ENCODE data around the gene HRG. TPM values are rescaled to one million over a fixed set of nuclear protein-coding genes. Genes with fewer than 3 reads are reported as not detected.
"Not testable (repeated sequence)": the region's sequence is repeated elsewhere in the genome, so short reads cannot be mapped to it uniquely, and the experiment has no call there.

The HRG gene
- total RNA-seq, 2 experiments from 2014 or later, result not detected

GRCh38 chr3:186625600-186626042, 40.2 kb upstream of the HRG start:
- Mint-ChIP-seq H3K27ac (no peak overlapping the region), H3K9me3 (ENCODE audit: insufficient read depth) (no peaks in the 10 kb centered on the region), H3K36me3 (ENCODE audit: low read depth) (no peaks in the 10 kb centered on the region), H3K27me3 (ENCODE audit: low read depth) (peaks cover 23% of the 10 kb centered on the region), H3K4me1 (ENCODE audit: low read depth) (no peaks in the 10 kb centered on the region), H3K4me3 (no peak overlapping the region)
- DNase-seq (no peak), ATAC-seq (no peak)
- POLR2A ChIA-PET, result no interaction called here
- CTCF ChIA-PET, result interaction anchor here (1.2 to 5.6 kb wide), 2 partner anchors 10 to 195 kb away, joined by 3 to 65 read pairs; no protein-coding TSS in a partner anchor

DNA sequence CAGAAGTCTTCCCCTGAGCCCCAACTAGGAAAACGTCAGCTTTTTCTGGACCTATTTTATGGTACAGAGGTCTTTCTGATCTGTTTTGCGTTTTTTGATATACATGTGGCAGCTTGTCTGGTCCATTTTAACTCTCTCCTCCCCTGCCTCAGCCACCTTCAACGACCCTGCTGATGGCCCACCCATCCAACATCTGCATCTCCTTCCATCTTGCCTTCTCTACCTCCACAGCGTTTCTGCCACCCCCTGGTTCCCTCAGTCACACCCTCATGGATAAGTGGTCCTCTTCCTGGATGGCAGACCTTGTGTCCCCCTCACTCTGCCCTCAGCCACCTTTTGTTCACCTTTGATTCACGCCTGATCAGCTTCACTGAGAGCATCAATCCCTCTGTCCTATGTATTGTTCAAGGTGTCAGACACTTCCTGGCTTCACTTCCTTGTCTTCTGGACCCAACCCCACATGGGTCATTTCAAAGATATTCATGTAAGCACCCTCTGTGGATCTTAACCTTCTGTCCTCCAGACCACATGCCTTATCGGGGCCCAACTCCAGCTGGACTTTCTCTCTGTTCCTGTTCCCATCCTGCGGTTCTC, 39.5 kb upstream of the HRG start:
- no peak overlapping the region for H3K4me3 Mint-ChIP-seq
- no peak for ATAC-seq
- H3K36me3 Mint-ChIP-seq (ENCODE audit: low read depth), result no peaks in the 10 kb centered on the region
- DNase-seq, result no peak
- peaks cover 21% of the 10 kb centered on the region for H3K27me3 Mint-ChIP-seq (ENCODE audit: low read depth)
- ChIA-PET CTCF (interaction anchor here (5.6 kb wide), 1 partner anchor 11 kb away, joined by 65 read pairs; no protein-coding TSS in a partner anchor), POLR2A (no interaction called here)
- H3K27ac Mint-ChIP-seq, result no peak overlapping the region
- no peaks in the 10 kb centered on the region for H3K4me1 Mint-ChIP-seq (ENCODE audit: low read depth)
- no peaks in the 10 kb centered on the region for H3K9me3 Mint-ChIP-seq (ENCODE audit: insufficient read depth)

GRCh38 chr3:186627852-186628414, 37.9 kb upstream of the HRG start:
- ChIA-PET CTCF (no interaction called here), POLR2A (no interaction called here)
- DNase-seq (no peak), ATAC-seq (no peak)
- Mint-ChIP-seq H3K36me3 (ENCODE audit: low read depth) (no peaks in the 10 kb centered on the region), H3K27me3 (ENCODE audit: low read depth) (peaks cover 12% of the 10 kb centered on the region), H3K27ac (no peak overlapping the region), H3K9me3 (ENCODE audit: insufficient read depth) (no peaks in the 10 kb centered on the region), H3K4me1 (ENCODE audit: low read depth) (no peaks in the 10 kb centered on the region), H3K4me3 (no peak overlapping the region)

DNA sequence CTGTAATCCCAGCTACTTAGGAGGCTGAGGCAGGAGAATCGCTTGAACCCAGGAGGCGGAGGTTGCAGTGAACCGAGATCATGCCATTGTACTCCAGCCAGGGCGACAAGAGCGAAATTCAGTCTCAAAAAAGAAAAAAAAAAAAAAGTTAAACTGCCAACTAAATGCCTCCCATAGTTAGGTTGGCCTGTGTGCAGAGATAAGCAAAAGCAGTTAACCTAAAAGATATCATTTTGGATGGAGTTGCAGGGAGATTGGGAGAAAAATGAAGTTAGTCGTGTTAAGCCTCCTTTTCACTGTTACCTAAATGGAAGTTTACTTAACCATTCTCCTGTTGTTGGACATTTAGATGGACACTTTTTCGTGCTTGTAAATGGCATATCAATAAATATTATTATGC, 37.1 kb upstream of the HRG start:
- H3K27me3 Mint-ChIP-seq (ENCODE audit: low read depth), result peaks cover 9% of the 10 kb centered on the region
- POLR2A ChIA-PET, result no interaction called here
- no peak for ATAC-seq
- no peak overlapping the region for H3K4me3 Mint-ChIP-seq
- no peak for DNase-seq
- H3K9me3 Mint-ChIP-seq (ENCODE audit: insufficient read depth), result no peaks in the 10 kb centered on the region
- no peaks in the 10 kb centered on the region for H3K4me1 Mint-ChIP-seq (ENCODE audit: low read depth)
- CTCF ChIA-PET, result no interaction called here
- no peaks in the 10 kb centered on the region for H3K36me3 Mint-ChIP-seq (ENCODE audit: low read depth)
- no peak overlapping the region for H3K27ac Mint-ChIP-seq

DNA sequence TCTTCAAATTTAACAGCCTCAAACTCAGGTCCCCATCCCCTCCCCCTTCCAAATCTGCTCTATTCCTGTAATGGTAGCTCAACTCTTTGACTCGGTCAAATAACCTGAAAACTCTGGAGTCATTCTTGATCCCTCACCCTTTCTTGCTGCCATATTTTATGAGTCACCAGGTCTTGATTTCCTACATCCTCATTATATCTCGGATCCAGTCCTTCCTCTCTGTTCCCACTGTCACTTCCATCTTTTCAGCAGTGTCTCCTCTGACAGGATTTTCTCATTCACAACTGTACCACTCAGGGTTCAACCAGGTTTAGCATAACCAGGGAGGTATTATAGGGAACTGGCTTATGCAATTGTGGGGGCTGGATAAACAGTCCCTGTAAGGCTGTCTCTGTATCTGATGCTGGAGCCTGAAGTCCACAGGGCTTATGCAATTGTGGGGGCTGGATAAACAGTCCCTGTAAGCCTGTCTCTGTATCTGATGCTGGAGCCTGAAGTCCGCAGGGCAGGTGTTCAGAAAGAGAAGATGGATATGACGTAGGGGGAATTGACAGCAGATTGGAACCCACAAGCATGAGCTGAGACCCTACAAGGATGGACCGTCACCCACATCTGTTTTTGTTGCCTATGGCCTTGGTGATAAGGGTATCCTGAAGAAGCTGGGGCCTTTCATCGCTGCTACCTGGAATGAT, 34.7 kb upstream of the HRG start:
- Mint-ChIP-seq H3K9me3 (ENCODE audit: insufficient read depth) (no peaks in the 10 kb centered on the region), H3K4me3 (no peak overlapping the region), H3K36me3 (ENCODE audit: low read depth) (no peaks in the 10 kb centered on the region), H3K27me3 (ENCODE audit: low read depth) (peaks cover 15% of the 10 kb centered on the region), H3K27ac (no peak overlapping the region), H3K4me1 (ENCODE audit: low read depth) (no peaks in the 10 kb centered on the region)
- ChIA-PET POLR2A (interaction anchor here (0.7 kb wide), 1 partner anchor 60 kb away, joined by 3 read pairs; no protein-coding TSS in a partner anchor), CTCF (interaction anchor here (0.7 to 3.1 kb wide), 3 partner anchors 14 to 190 kb away, joined by 3 to 15 read pairs (median 9); no protein-coding TSS in a partner anchor)
- ATAC-seq (no peak), DNase-seq (no peak)

GRCh38 chr3:186633481-186633880, 32.3 kb upstream of the HRG start:
- ChIA-PET CTCF (interaction anchor here (1.2 to 6.4 kb wide), 2 partner anchors 10 to 18 kb away, joined by 3 to 26 read pairs; no protein-coding TSS in a partner anchor), POLR2A (no interaction called here)
- DNase-seq (no peak), ATAC-seq (no peak)
- Mint-ChIP-seq H3K27me3 (ENCODE audit: low read depth) (peaks cover 15% of the 10 kb centered on the region), H3K9me3 (ENCODE audit: insufficient read depth) (no peaks in the 10 kb centered on the region), H3K4me3 (no peak overlapping the region), H3K4me1 (ENCODE audit: low read depth) (no peaks in the 10 kb centered on the region), H3K36me3 (ENCODE audit: low read depth) (no peaks in the 10 kb centered on the region), H3K27ac (no peak overlapping the region)

- CTCF ChIA-PET, result interaction anchor here (6.4 kb wide), 1 partner anchor 18 kb away, joined by 26 read pairs; no protein-coding TSS in a partner anchor
- H3K4me1 Mint-ChIP-seq (ENCODE audit: low read depth); H3K4me3 Mint-ChIP-seq; H3K36me3 Mint-ChIP-seq (ENCODE audit: low read depth); POLR2A ChIA-PET; DNase-seq; ATAC-seq; H3K9me3 Mint-ChIP-seq (ENCODE audit: insufficient read depth); H3K27ac Mint-ChIP-seq: not testable (repeated sequence)
- peaks cover 16% of the 10 kb centered on the region for H3K27me3 Mint-ChIP-seq (ENCODE audit: low read depth)
These were observed 31.6 kb upstream of the HRG start for GRCh38 chr3:186634207-186634606.

GRCh38 chr3:186635532-186635931, 30.3 kb upstream of the HRG start:
- Mint-ChIP-seq H3K9me3 (ENCODE audit: insufficient read depth) (no peaks in the 10 kb centered on the region), H3K4me1 (ENCODE audit: low read depth) (no peaks in the 10 kb centered on the region), H3K36me3 (ENCODE audit: low read depth) (no peaks in the 10 kb centered on the region), H3K4me3 (no peak overlapping the region), H3K27me3 (ENCODE audit: low read depth) (peaks cover 15% of the 10 kb centered on the region), H3K27ac (no peak overlapping the region)
- POLR2A ChIA-PET, result no interaction called here
- no peak for DNase-seq
- ATAC-seq, result no peak
- CTCF ChIA-PET, result interaction anchor here (6.4 kb wide), 1 partner anchor 20 kb away, joined by 26 read pairs; no protein-coding TSS in a partner anchor

DNA sequence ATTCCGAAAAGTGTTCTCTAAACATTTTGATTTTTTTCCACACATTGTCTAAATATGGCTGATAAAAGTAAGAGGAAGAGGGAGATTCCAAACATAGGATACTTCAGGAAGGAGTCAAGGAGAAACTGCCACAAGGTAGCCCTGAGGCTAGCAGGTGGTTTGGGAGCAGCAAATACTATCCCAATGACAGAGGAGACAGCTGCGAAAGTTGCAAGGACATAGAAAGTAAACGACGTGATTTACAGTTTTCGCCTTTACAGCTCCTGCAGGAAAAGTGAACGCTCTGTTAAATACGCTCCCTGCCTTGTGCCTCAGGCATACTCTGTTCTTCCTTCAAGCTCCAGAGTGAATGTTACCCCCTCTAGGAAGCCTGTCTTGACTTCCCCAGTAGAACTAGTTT, 29.3 kb upstream of the HRG start:
- Mint-ChIP-seq H3K27me3 (ENCODE audit: low read depth) (peaks cover 13% of the 10 kb centered on the region), H3K36me3 (ENCODE audit: low read depth) (no peaks in the 10 kb centered on the region), H3K27ac (no peak overlapping the region), H3K9me3 (ENCODE audit: insufficient read depth) (no peaks in the 10 kb centered on the region), H3K4me1 (ENCODE audit: low read depth) (no peaks in the 10 kb centered on the region), H3K4me3 (no peak overlapping the region)
- POLR2A ChIA-PET, result no interaction called here
- ATAC-seq, result no peak
- CTCF ChIA-PET, result interaction anchor here (6.4 kb wide), 1 partner anchor 21 kb away, joined by 26 read pairs; no protein-coding TSS in a partner anchor
- no peak for DNase-seq

DNA sequence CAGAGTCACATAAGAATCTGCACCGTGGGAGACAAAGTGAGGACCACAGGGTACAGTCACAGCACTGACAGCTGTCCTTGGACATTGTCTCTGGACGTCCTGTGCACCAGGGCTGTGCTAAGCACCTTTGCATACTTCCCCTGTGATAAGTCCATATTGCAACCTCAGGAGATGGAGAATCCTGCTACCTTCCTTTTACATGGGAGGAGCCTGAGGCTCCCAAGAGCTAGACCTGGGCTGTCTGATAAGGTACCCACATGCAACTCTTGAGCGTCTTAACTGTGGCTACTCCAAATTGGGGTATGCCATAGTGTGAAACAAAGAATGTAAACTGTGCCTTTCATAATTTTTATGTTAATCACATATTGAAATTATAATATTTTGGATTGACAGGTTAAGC, 28.1 kb upstream of the HRG start:
- POLR2A ChIA-PET, result no interaction called here
- H3K4me1 Mint-ChIP-seq (ENCODE audit: low read depth), result peaks cover 6% of the 10 kb centered on the region
- no peak for ATAC-seq
- H3K36me3 Mint-ChIP-seq (ENCODE audit: low read depth), result no peaks in the 10 kb centered on the region
- no peaks in the 10 kb centered on the region for H3K9me3 Mint-ChIP-seq (ENCODE audit: insufficient read depth)
- DNase-seq, result no peak
- H3K27ac Mint-ChIP-seq, result no peak overlapping the region
- CTCF ChIA-PET, result interaction anchor here (6.4 kb wide), 1 partner anchor 22 kb away, joined by 26 read pairs; no protein-coding TSS in a partner anchor
- H3K4me3 Mint-ChIP-seq, result no peak overlapping the region
- H3K27me3 Mint-ChIP-seq (ENCODE audit: low read depth), result peaks cover 13% of the 10 kb centered on the region

DNA sequence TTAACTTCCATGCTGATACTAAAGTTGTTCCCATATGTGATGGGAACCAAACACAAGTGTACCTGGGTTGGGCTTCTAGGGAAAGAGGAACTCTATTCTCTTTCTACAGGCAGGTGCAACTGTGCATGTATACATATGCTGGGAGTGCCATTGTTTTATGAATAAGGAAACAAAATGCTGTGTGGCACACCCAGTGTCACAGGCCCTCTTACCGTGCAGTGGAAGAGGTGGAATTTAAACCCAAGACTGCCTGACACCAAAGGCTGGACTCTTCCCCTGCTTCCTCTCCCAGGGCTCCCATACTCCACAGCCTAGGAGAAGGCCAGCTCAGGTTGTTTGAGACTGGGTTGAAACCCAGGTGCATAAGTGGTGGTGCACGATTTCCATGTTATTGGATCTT, 27.6 kb upstream of the HRG start:
- Mint-ChIP-seq H3K27ac (no peak overlapping the region), H3K4me3 (no peak overlapping the region), H3K36me3 (ENCODE audit: low read depth) (no peaks in the 10 kb centered on the region), H3K27me3 (ENCODE audit: low read depth) (peaks cover 13% of the 10 kb centered on the region), H3K4me1 (ENCODE audit: low read depth) (peaks cover 11% of the 10 kb centered on the region), H3K9me3 (ENCODE audit: insufficient read depth) (no peaks in the 10 kb centered on the region)
- DNase-seq (no peak), ATAC-seq (no peak)
- ChIA-PET CTCF (interaction anchor here (6.4 kb wide), 1 partner anchor 22 kb away, joined by 26 read pairs; no protein-coding TSS in a partner anchor), POLR2A (no interaction called here)
